Endothelial cell of umbilical vein (primary cell): ENCODE data around the gene STOX1. TPM values are rescaled to one million over a fixed set of nuclear protein-coding genes. Genes with fewer than 3 reads are reported as not detected.

Experiments
- BruUV-seq: library from RNA; stranded (reverse); fragments of 400-500 nt; replicated peaks from 2 replicates; lab custom pipeline; 2021; lab: Mats Ljungman, UMichigan
- CTCF ChIA-PET: fragments of 300-600, 350-600 bp; sonication (Branson Sonifier 250); formaldehyde crosslinking; loops from one replicate; lab custom pipeline; 2021; ENCODE audit warnings: antibody characterized with exemption, inconsistent platforms; lab: Charles Lee
- POLR2A ChIA-PET: fragments of 300-600, 350-600 bp; sonication (Branson Sonifier 250); formaldehyde crosslinking; loops from one replicate; lab custom pipeline; 2021; ENCODE audit warnings: antibody characterized with exemption, inconsistent platforms; lab: Charles Lee
- DNase-seq: peaks from one replicate; pipeline ENCODE4 v3.0.0-alpha.2; 2011; ENCODE audit warnings: low read depth, low spot score
- FAIRE-seq: peaks from 2 replicates; lab custom pipeline; 2011; peaks lifted over from hg19 to GRCh38; lab: Jason Lieb, UNC
- H2AFZ ChIP-seq: 2 replicates; pipeline ENCODE4 v1.6.0; 2012; ENCODE audit warnings: low read depth, low read length, control low read depth, inconsistent platforms
- H3K27ac ChIP-seq: 2 replicates; pipeline ENCODE4 v1.5.1; 2011; ENCODE audit warnings: low read depth, mild to moderate bottlenecking, control low read depth, low read length, moderate library complexity; ENCODE audit not compliant: insufficient read depth
- H3K27me3 ChIP-seq, 2 experiments: 2 replicates each; pipeline versions ENCODE4 v1.6.0 to v1.6.1; 2011; ENCODE audit warnings: low read length in 2 of 2, mixed read lengths in 1 of 2; ENCODE audit not compliant: control insufficient read depth in 2 of 2, insufficient read depth in 2 of 2
- H3K36me3 ChIP-seq, 2 experiments: 2 replicates in 1 of 2; 3 replicates in 1 of 2; pipeline ENCODE4 v1.5.1; 2011; ENCODE audit warnings: low read length in 2 of 2, mild to moderate bottlenecking in 1 of 2, moderate library complexity in 1 of 2; ENCODE audit not compliant: control insufficient read depth in 2 of 2, insufficient read depth in 2 of 2; ENCODE audit errors: extremely low read depth in 1 of 2
- H3K4me1 ChIP-seq: 3 replicates; pipeline ENCODE4 v1.5.1; 2011; ENCODE audit warnings: mild to moderate bottlenecking, low read length; ENCODE audit not compliant: control insufficient read depth, insufficient read depth; ENCODE audit errors: extremely low read depth
- H3K4me2 ChIP-seq: 2 replicates; pipeline ENCODE4 v1.6.1; 2011; ENCODE audit warnings: low read length, control low read depth, mixed read lengths; ENCODE audit not compliant: insufficient read depth
- H3K4me3 ChIP-seq, 3 experiments: fragments of 200-600 bp in 1 of 3; sonication (generic), shearing (Covaris generic) in 1 of 3; replicated peaks in 1 of 3; 2 replicates each; pipeline ENCODE4 v1.5.1; 2011 to 2016; ENCODE audit warnings: control low read depth in 3 of 3, low read length in 3 of 3, mild to moderate bottlenecking in 2 of 3, inconsistent platforms in 1 of 3, low read depth in 1 of 3, moderate library complexity in 1 of 3; ENCODE audit not compliant: insufficient read depth in 1 of 3
- H3K79me2 ChIP-seq: 2 replicates; pipeline ENCODE4 v1.6.0; 2012; ENCODE audit warnings: low read length, inconsistent platforms; ENCODE audit not compliant: control insufficient read depth, insufficient read depth
- H3K9ac ChIP-seq: replicated peaks from 2 replicates; pipeline ENCODE3; 2011; ENCODE audit warnings: low read length, control low read depth; ENCODE audit not compliant: insufficient read depth; ENCODE audit errors: extremely low read depth
- H3K9me1 ChIP-seq: replicated peaks from 3 replicates; pipeline ENCODE4 v1.6.0; 2011; ENCODE audit warnings: mild to moderate bottlenecking, low read length; ENCODE audit not compliant: control insufficient read depth, insufficient read depth; ENCODE audit errors: extremely low read depth
- H3K9me3 ChIP-seq: replicated peaks from 2 replicates; pipeline ENCODE4 v1.5.1; 2012; ENCODE audit warnings: low read length, inconsistent platforms; ENCODE audit not compliant: control insufficient read depth, insufficient read depth
- H4K20me1 ChIP-seq: replicated peaks from 2 replicates; pipeline ENCODE3; 2011; ENCODE audit warnings: mild to moderate bottlenecking, low read length; ENCODE audit not compliant: control insufficient read depth, insufficient read depth; ENCODE audit errors: extremely low read depth
- CTCF ChIP-seq, 2 donors: IDR thresholded peaks; 1 replicate in 1 of 2; 2 replicates in 1 of 2; pipeline ENCODE4 v1.5.1; 2011; ENCODE audit warnings: low read length in 2 of 2, mild to moderate bottlenecking in 2 of 2, moderate library complexity in 2 of 2, control low read depth in 1 of 2, inconsistent platforms in 1 of 2, low read depth in 1 of 2; ENCODE audit not compliant: insufficient read depth in 1 of 2; ENCODE audit errors: extremely low read depth in 1 of 2
- EZH2 ChIP-seq: IDR thresholded peaks from 2 replicates; pipeline ENCODE4 v1.6.1; 2012; ENCODE audit warnings: borderline replicate concordance, low read depth, mild to moderate bottlenecking, moderate library complexity, low read length, inconsistent platforms; ENCODE audit not compliant: severe bottlenecking
- FOS ChIP-seq: IDR thresholded peaks from 2 replicates; pipeline ENCODE4 v1.6.1; 2011; ENCODE audit warnings: mild to moderate bottlenecking, low read length, moderate library complexity, borderline replicate concordance; ENCODE audit not compliant: insufficient read depth
- GATA2 ChIP-seq: IDR thresholded peaks from 2 replicates; pipeline ENCODE4 v1.7.0; 2011; ENCODE audit warnings: low read depth, mild to moderate bottlenecking, moderate library complexity, mixed read lengths, low read length; ENCODE audit not compliant: insufficient read length, insufficient read depth
- JUN ChIP-seq: IDR thresholded peaks from 2 replicates; pipeline ENCODE4 v1.6.1; 2011; ENCODE audit warnings: borderline replicate concordance, low read depth; ENCODE audit not compliant: insufficient read length, insufficient read depth
- MAX ChIP-seq: IDR thresholded peaks from 2 replicates; pipeline ENCODE4 v1.6.1; 2011; ENCODE audit not compliant: insufficient read depth, insufficient read length
- MYC ChIP-seq: IDR thresholded peaks from one replicate; pipeline ENCODE4 v1.6.1; 2011; ENCODE audit warnings: mild to moderate bottlenecking, low read depth, low read length
- POLR2A ChIP-seq: IDR thresholded peaks from 2 replicates; pipeline ENCODE4 v1.6.1; 2012; ENCODE audit warnings: low read depth, mild to moderate bottlenecking, control low read depth, low read length
- POLR2AphosphoS5 ChIP-seq: IDR thresholded peaks from 2 replicates; pipeline ENCODE4 v1.6.1; 2012; ENCODE audit warnings: low read depth, mild to moderate bottlenecking, control low read depth, low read length, moderate library complexity; ENCODE audit not compliant: insufficient read depth
- dilution Hi-C: fragments of 300-500 bp; cut with MboI; formaldehyde crosslinking; loops from one replicate; pipeline ENCODE4 v1.15.0; 2019; ENCODE audit warnings: low sequenced_read_pairs; ENCODE audit not compliant: extremely low pct_ligation_motif_present
- intact Hi-C: fragments of 100-400 bp; cut with micrococcal nuclease; formaldehyde crosslinking; loops from one replicate; pipeline ENCODE4 v1.10.0; 2022
- polyA plus RNA-seq, 4 experiments: library from polyadenylated mRNA; depleted of rRNA in 3 of 4; stranded (reverse) in 3 of 4; unstranded in 1 of 4; fragments of >200 nt; gene quantifications; 2 replicates each; pipeline versions ENCODE4 v1.2.1 to v1.2.3, GENCODE V29; 2011 to 2012; ENCODE audit warnings: missing spikeins in 1 of 4
- total RNA-seq: library from RNA; stranded (reverse); gene quantifications from 2 replicates; pipeline ENCODE4 v1.2.3, GENCODE V29; 2021

Gene STOX1
- total and polyA plus RNA-seq, 2 donors (not counting 3 experiments of a cell fraction or from before 2014, with no cell fraction given) = 0.06 to 0.20 TPM

- H3K79me2 ChIP-seq = no peaks in the 10 kb centered on the region
- no peaks in the 10 kb centered on the region for H3K4me1 ChIP-seq
- no peak for FAIRE-seq
- BruUV-seq = no TSS peak
- dilution Hi-C loops (no loop called here), intact Hi-C loops (no loop called here)
- no peak overlapping the region for H3K4me2 ChIP-seq
- TF ChIP-seq MYC (no peak), FOS (no peak), EZH2 (no peak), CTCF (IDR thresholded peaks at IDR 0.05; ENCODE audit: extremely low read depth in 1 of 2, insufficient read depth in 1 of 2, low read depth in 1 of 2, low read length in 2 of 2) (no peak), POLR2A (no peak), GATA2 (no peak), POLR2AphosphoS5 (no peak), JUN (no peak), MAX (no peak)
- H3K36me3 ChIP-seq = no peaks in the 10 kb centered on the region
- H3K9me1 ChIP-seq = no peaks in the 10 kb centered on the region
- peaks cover 5% of the 10 kb centered on the region for H3K9me3 ChIP-seq
- H2AFZ ChIP-seq = no peak overlapping the region
- ChIA-PET CTCF (no interaction called here), POLR2A (no interaction called here)
- DNase-seq = peak; percentile 7
- H4K20me1 ChIP-seq = peaks cover 2% of the 10 kb centered on the region
- no peak overlapping the region for H3K4me3 ChIP-seq
- H3K27me3 ChIP-seq = peaks cover 3 to 10% of the 10 kb centered on the region in 2 experiments
- H3K27ac ChIP-seq = no peak overlapping the region
- no peak overlapping the region for H3K9ac ChIP-seq
Measured at GRCh38 chr10:68861253-68861652, 33.9 kb downstream of the STOX1 start.
